ENCODE data around the gene BIRC2.

DNA sequence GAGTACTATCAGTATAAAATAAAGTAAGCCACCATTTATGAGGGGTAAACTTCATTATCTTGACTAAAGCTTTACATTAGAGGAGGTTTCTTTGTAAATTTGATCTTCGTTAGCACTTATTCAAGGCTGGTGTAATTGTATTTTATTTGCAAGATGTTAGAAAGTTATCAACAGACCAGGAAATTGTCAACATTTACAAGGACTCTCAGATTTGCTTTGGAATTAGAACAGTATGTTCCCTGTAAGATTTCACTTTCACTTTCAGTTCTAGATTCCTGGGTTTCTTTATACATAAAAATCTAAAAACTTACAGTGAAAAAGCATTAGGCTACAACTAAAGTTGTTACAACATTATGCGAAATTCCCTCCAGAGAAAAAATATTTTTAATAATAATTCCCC lies 34.3 kb upstream of the BIRC2 start:
- TF ChIP-seq, protein P1, sequence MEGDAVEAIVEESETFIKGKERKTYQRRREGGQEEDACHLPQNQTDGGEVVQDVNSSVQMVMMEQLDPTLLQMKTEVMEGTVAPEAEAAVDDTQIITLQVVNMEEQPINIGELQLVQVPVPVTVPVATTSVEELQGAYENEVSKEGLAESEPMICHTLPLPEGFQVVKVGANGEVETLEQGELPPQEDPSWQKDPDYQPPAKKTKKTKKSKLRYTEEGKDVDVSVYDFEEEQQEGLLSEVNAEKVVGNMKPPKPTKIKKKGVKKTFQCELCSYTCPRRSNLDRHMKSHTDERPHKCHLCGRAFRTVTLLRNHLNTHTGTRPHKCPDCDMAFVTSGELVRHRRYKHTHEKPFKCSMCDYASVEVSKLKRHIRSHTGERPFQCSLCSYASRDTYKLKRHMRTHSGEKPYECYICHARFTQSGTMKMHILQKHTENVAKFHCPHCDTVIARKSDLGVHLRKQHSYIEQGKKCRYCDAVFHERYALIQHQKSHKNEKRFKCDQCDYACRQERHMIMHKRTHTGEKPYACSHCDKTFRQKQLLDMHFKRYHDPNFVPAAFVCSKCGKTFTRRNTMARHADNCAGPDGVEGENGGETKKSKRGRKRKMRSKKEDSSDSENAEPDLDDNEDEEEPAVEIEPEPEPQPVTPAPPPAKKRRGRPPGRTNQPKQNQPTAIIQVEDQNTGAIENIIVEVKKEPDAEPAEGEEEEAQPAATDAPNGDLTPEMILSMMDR (conservative IDR thresholded peaks at IDR 0.05; ENCODE audit: low read depth in 2 of 2) = no peak
- TF ChIP-seq POLR2AphosphoS5 (IDR thresholded peaks at IDR 0.05; ENCODE audit: low read depth) (no peak), EZH2 (IDR thresholded peaks at IDR 0.05; ENCODE audit: low read depth, unreplicated experiment) (no peak), ZNF114 (CRISPR knock-in tag; IDR thresholded peaks at IDR 0.05) (no peak), EZH2phosphoT487 (IDR thresholded peaks at IDR 0.05; ENCODE audit: unreplicated experiment) (no peak), ZNF331 (CRISPR knock-in tag; IDR thresholded peaks at IDR 0.05; ENCODE audit: low read depth) (no peak), STAT1 (IDR thresholded peaks at IDR 0.05; ENCODE audit: unreplicated experiment) (no peak), CREB1 (CRISPR knock-in tag; IDR thresholded peaks at IDR 0.05; ENCODE audit: low read depth) (no peak), JUNB (IDR thresholded peaks at IDR 0.05; ENCODE audit: unreplicated experiment) (no peak)
- TF ChIP-seq, protein P2, sequence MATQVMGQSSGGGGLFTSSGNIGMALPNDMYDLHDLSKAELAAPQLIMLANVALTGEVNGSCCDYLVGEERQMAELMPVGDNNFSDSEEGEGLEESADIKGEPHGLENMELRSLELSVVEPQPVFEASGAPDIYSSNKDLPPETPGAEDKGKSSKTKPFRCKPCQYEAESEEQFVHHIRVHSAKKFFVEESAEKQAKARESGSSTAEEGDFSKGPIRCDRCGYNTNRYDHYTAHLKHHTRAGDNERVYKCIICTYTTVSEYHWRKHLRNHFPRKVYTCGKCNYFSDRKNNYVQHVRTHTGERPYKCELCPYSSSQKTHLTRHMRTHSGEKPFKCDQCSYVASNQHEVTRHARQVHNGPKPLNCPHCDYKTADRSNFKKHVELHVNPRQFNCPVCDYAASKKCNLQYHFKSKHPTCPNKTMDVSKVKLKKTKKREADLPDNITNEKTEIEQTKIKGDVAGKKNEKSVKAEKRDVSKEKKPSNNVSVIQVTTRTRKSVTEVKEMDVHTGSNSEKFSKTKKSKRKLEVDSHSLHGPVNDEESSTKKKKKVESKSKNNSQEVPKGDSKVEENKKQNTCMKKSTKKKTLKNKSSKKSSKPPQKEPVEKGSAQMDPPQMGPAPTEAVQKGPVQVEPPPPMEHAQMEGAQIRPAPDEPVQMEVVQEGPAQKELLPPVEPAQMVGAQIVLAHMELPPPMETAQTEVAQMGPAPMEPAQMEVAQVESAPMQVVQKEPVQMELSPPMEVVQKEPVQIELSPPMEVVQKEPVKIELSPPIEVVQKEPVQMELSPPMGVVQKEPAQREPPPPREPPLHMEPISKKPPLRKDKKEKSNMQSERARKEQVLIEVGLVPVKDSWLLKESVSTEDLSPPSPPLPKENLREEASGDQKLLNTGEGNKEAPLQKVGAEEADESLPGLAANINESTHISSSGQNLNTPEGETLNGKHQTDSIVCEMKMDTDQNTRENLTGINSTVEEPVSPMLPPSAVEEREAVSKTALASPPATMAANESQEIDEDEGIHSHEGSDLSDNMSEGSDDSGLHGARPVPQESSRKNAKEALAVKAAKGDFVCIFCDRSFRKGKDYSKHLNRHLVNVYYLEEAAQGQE (IDR thresholded peaks at IDR 0.05; ENCODE audit: unreplicated experiment) = no peak
- TF ChIP-seq, protein P3, sequence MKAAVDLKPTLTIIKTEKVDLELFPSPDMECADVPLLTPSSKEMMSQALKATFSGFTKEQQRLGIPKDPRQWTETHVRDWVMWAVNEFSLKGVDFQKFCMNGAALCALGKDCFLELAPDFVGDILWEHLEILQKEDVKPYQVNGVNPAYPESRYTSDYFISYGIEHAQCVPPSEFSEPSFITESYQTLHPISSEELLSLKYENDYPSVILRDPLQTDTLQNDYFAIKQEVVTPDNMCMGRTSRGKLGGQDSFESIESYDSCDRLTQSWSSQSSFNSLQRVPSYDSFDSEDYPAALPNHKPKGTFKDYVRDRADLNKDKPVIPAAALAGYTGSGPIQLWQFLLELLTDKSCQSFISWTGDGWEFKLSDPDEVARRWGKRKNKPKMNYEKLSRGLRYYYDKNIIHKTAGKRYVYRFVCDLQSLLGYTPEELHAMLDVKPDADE (IDR thresholded peaks at IDR 0.05) = no peak

All from GM23338 (cell line).